ENCODE results near the gene TNFRSF6B. TPM values are rescaled to one million over a fixed set of nuclear protein-coding genes. Genes with fewer than 3 reads are reported as not detected.

TNFRSF6B gene
- total RNA-seq, 2 experiments from 2014 or later = 1.0 to 6.6 TPM

DNA sequence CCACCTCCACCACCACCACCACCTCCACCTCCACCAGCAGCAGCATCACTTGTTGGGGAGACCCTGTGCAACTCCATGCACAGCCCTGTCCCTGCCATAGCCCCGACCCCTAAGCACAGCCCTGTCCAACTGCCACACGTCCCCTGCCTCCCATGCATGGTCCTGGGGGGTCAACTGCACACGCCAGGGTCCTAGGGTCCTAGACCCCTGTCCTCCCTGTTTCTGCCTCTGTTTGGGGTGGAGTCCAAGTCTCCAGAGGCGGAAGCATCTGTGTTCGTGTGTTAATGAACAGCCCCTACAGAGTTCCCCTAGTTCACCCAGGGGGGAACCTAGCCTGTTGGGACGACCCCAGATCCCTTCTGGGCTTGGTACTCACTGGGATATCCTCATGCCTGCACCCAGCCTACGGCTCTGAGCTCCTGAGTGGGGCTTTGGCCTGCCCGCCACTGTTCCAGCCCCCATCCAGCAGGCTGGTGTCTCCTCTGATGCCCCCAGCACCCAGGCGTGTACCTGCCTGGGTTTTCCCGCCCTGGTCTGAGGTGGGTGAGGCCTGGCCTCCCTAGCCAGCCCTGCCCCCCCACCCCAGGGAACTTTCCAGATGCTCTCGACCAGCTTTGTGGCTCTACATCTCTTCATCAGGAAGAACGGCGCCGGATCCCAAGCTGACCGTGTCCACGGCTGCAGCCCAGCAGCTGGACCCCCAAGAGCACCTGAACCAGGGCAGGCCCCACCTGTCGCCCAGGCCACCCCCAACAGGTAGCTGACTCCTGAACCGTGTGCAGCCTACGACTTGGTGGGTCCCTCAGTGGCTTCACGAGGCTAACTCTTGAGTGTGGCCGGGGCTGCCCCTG is 2.5 kb upstream of the TNFRSF6B start:
- no peaks in the 10 kb centered on the region for H3K9me2 ChIP-seq (ENCODE audit: insufficient read depth, low read length)
- H3K4me3 ChIP-seq (ENCODE audit: low read depth, low read length, poor library complexity, severe bottlenecking) = no peak overlapping the region
- CTCF ChIA-PET (ENCODE audit: unreplicated experiment) = interaction anchor here (0.5 kb wide), 1 partner anchor 32 kb away, joined by 4 read pairs; no protein-coding TSS in a partner anchor
- intact Hi-C loops (cut with micrococcal nuclease; ENCODE audit: unreplicated experiment) = no loop called here
- H3K36me3 ChIP-seq (ENCODE audit: insufficient read depth, low read length) = peaks cover 26% of the 10 kb centered on the region
- TF ChIP-seq, protein P1, sequence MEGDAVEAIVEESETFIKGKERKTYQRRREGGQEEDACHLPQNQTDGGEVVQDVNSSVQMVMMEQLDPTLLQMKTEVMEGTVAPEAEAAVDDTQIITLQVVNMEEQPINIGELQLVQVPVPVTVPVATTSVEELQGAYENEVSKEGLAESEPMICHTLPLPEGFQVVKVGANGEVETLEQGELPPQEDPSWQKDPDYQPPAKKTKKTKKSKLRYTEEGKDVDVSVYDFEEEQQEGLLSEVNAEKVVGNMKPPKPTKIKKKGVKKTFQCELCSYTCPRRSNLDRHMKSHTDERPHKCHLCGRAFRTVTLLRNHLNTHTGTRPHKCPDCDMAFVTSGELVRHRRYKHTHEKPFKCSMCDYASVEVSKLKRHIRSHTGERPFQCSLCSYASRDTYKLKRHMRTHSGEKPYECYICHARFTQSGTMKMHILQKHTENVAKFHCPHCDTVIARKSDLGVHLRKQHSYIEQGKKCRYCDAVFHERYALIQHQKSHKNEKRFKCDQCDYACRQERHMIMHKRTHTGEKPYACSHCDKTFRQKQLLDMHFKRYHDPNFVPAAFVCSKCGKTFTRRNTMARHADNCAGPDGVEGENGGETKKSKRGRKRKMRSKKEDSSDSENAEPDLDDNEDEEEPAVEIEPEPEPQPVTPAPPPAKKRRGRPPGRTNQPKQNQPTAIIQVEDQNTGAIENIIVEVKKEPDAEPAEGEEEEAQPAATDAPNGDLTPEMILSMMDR (conservative IDR thresholded peaks at IDR 0.05; ENCODE audit: low read length) = no peak
- TF ChIP-seq EZH2phosphoT487 (IDR thresholded peaks at IDR 0.05; ENCODE audit: borderline replicate concordance, low read depth, low read length) = no peak
- peaks cover 1% of the 10 kb centered on the region for H3K4me1 ChIP-seq (ENCODE audit: insufficient read depth, low read length, poor library complexity, severe bottlenecking)
- no peak overlapping the region for H3K27ac ChIP-seq (ENCODE audit: low read depth, low read length, poor library complexity, severe bottlenecking)
- no peak overlapping the region for H3K4me2 ChIP-seq (ENCODE audit: low read length)
- no TSS peak for BruUV-seq (replicated peaks)
- DNase-seq (ENCODE audit: low spot score) = no peak
- H3K9me3 ChIP-seq (ENCODE audit: low read length) = no peaks in the 10 kb centered on the region
- POLR2A ChIA-PET = interaction anchor here (1.0 kb wide), 1 partner anchor 170 kb away, joined by 4 read pairs; no protein-coding TSS in a partner anchor
- no peak overlapping the region for H2AFZ ChIP-seq (ENCODE audit: low read length)
- no peaks in the 10 kb centered on the region for H3K79me2 ChIP-seq (ENCODE audit: insufficient read depth, low read depth, low read length)
- no peaks in the 10 kb centered on the region for H4K20me1 ChIP-seq (ENCODE audit: insufficient read depth, low read length)

DNA sequence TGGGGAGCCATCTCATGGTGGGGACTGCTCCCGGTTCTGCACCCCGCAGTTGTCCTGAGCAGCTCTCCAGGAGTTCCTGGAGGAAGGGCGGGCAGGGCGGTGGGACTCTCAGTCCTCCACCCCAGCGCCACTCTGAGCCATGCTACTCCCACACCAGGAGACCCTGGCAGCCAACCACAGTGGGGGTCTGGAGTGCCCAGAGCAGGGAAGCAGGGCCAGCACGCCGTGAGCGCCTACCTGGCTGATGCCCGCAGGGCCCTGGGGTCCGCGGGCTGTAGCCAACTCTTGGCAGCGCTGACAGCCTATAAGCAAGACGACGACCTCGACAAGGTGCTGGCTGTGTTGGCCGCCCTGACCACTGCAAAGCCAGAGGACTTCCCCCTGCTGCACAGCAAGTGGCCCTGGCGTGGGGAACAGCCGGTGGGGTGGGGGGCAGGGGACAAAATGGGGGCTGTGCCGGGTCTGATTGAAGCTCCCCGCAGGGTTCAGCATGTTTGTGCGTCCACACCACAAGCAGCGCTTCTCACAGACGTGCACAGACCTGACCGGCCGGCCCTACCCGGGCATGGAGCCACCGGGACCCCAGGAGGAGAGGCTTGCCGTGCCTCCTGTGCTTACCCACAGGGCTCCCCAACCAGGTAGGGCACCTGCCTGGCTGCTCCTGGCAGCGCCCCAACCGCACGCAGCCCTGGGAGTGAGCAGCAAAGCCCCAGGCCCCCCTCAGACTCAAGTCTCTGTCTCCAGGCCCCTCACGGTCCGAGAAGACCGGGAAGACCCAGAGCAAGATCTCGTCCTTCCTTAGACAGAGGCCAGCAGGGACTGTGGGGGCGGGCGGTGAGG is 1.6 kb upstream of the TNFRSF6B start:
- DNase-seq (ENCODE audit: low spot score) = no peak
- no peaks in the 10 kb centered on the region for H3K9me3 ChIP-seq (ENCODE audit: low read length)
- no peaks in the 10 kb centered on the region for H3K9me2 ChIP-seq (ENCODE audit: insufficient read depth, low read length)
- BruUV-seq (replicated peaks) = no TSS peak
- TF ChIP-seq EZH2phosphoT487 (IDR thresholded peaks at IDR 0.05; ENCODE audit: borderline replicate concordance, low read depth, low read length) = no peak
- TF ChIP-seq, protein P1 (conservative IDR thresholded peaks at IDR 0.05; ENCODE audit: low read length) = no peak
- peaks cover 29% of the 10 kb centered on the region for H3K36me3 ChIP-seq (ENCODE audit: insufficient read depth, low read length)
- H3K4me3 ChIP-seq (ENCODE audit: low read depth, low read length, poor library complexity, severe bottlenecking) = no peak overlapping the region
- no peak overlapping the region for H2AFZ ChIP-seq (ENCODE audit: low read length)
- no peak overlapping the region for H3K4me2 ChIP-seq (ENCODE audit: low read length)
- peaks cover 9% of the 10 kb centered on the region for H3K4me1 ChIP-seq (ENCODE audit: insufficient read depth, low read length, poor library complexity, severe bottlenecking)
- no peaks in the 10 kb centered on the region for H4K20me1 ChIP-seq (ENCODE audit: insufficient read depth, low read length)
- H3K79me2 ChIP-seq (ENCODE audit: insufficient read depth, low read depth, low read length) = no peaks in the 10 kb centered on the region
- intact Hi-C loops (cut with micrococcal nuclease; ENCODE audit: unreplicated experiment) = no loop called here
- H3K27ac ChIP-seq (ENCODE audit: low read depth, low read length, poor library complexity, severe bottlenecking) = no peak overlapping the region
- ChIA-PET CTCF (ENCODE audit: unreplicated experiment) (interaction anchor here (0.5 kb wide), 1 partner anchor 31 kb away, joined by 4 read pairs; no protein-coding TSS in a partner anchor), POLR2A (interaction anchor here (1.0 kb wide), 1 partner anchor 169 kb away, joined by 4 read pairs; no protein-coding TSS in a partner anchor)

All from OCI-LY7 (cell line).